GM15510 (cell line): ENCODE measurements around the gene KIF24.

Experiments used
- POLR2A ChIP-seq: IDR thresholded peaks from 3 replicates; pipeline ENCODE4 v1.6.1; 2011; ENCODE audit warnings: borderline replicate concordance; ENCODE audit not compliant: insufficient read length; ENCODE audit errors: extremely low read depth

The KIF24 gene

GRCh38 chr9:34369636-34370035 lies 40.6 kb upstream of the KIF24 start:
- no peak for TF ChIP-seq POLR2A

- no peak for TF ChIP-seq POLR2A
Measured at GRCh38 chr9:34366365-34366764, 37.3 kb upstream of the KIF24 start.

- no peak for TF ChIP-seq POLR2A
Measured at GRCh38 chr9:34365282-34365681, 36.2 kb upstream of the KIF24 start.

- TF ChIP-seq POLR2A: no peak
Measured at GRCh38 chr9:34363619-34364351, 34.7 kb upstream of the KIF24 start.

- no peak for TF ChIP-seq POLR2A
Measured at GRCh38 chr9:34362614-34363214, 33.6 kb upstream of the KIF24 start.

GRCh38 chr9:34349324-34349723 lies 20.3 kb upstream of the KIF24 start:
- TF ChIP-seq POLR2A: no peak

GRCh38 chr9:34347800-34348158 lies 18.7 kb upstream of the KIF24 start:
- no peak for TF ChIP-seq POLR2A

- no peak for TF ChIP-seq POLR2A
Measured at GRCh38 chr9:34346873-34347799, 18.1 kb upstream of the KIF24 start.

- TF ChIP-seq POLR2A: no peak
Measured at GRCh38 chr9:34343605-34344004, 14.5 kb upstream of the KIF24 start.

- no peak for TF ChIP-seq POLR2A
Measured at GRCh38 chr9:34343090-34343489, 14.0 kb upstream of the KIF24 start.

- no peak for TF ChIP-seq POLR2A
Measured at GRCh38 chr9:34341659-34342295, 12.7 kb upstream of the KIF24 start.

- TF ChIP-seq POLR2A: no peak
Measured at GRCh38 chr9:34338665-34339385, 9.8 kb upstream of the KIF24 start.

- no peak for TF ChIP-seq POLR2A
Measured at GRCh38 chr9:34337403-34337802, 8.3 kb upstream of the KIF24 start.

- no peak for TF ChIP-seq POLR2A
Measured at GRCh38 chr9:34335376-34335775, 6.3 kb upstream of the KIF24 start.
